Loucy (cell line): Measurements from ENCODE around the gene FGR.

ENCODE experiments used
- H2AFZ ChIP-seq: fragments of 200-600 bp; sonication (generic); 2 replicates; pipeline ENCODE4 v1.6.0; 2016; ENCODE audit warnings: antibody characterized with exemption, mild to moderate bottlenecking, low read length, moderate library complexity
- H3F3A ChIP-seq: fragments of 200-600 bp; 2 replicates; pipeline ENCODE4 v1.6.0; 2016; ENCODE audit warnings: antibody characterized with exemption, low read depth, mild to moderate bottlenecking
- H3K27me3 ChIP-seq: fragments of 200-600 bp; sonication (generic); 2 replicates; pipeline ENCODE4 v1.6.1; 2014; ENCODE audit warnings: low read length, mild to moderate bottlenecking; ENCODE audit not compliant: insufficient read depth, poor library complexity, severe bottlenecking
- H3K36me3 ChIP-seq: fragments of 200-600 bp; sonication (generic); 2 replicates; pipeline ENCODE4 v1.6.1; 2016; ENCODE audit warnings: low read length; ENCODE audit not compliant: insufficient read depth
- H3K4me1 ChIP-seq: fragments of 200-600 bp; sonication (generic); 2 replicates; pipeline ENCODE4 v1.5.1; 2014; ENCODE audit warnings: low read length, mild to moderate bottlenecking; ENCODE audit not compliant: insufficient read depth, poor library complexity, severe bottlenecking
- H3K4me2 ChIP-seq: fragments of 200-600 bp; sonication (generic); 2 replicates; pipeline ENCODE4 v1.6.0; 2014; ENCODE audit warnings: antibody characterized with exemption, low read length, low read depth, mild to moderate bottlenecking; ENCODE audit not compliant: poor library complexity, severe bottlenecking
- H3K4me3 ChIP-seq: fragments of 200-600 bp; sonication (generic); 2 replicates; pipeline ENCODE4 v1.5.1; 2014; ENCODE audit warnings: low read length, mild to moderate bottlenecking, mixed read lengths; ENCODE audit not compliant: poor library complexity, severe bottlenecking
- H3K79me2 ChIP-seq: fragments of 200-600 bp; sonication (generic); 2 replicates; pipeline ENCODE4 v1.6.1; 2014; ENCODE audit warnings: low read length; ENCODE audit not compliant: insufficient read depth
- H3K9ac ChIP-seq: fragments of 200-600 bp; sonication (generic); 2 replicates; pipeline ENCODE4 v1.6.0; 2014; ENCODE audit warnings: mild to moderate bottlenecking, low read depth, low read length, moderate library complexity; ENCODE audit not compliant: poor library complexity, severe bottlenecking
- H3K9me2 ChIP-seq: fragments of 200-600 bp; sonication (generic); replicated peaks from 2 replicates; pipeline ENCODE4 v1.6.1; 2016; ENCODE audit warnings: low read depth, low read length, mixed read lengths
- H3K9me3 ChIP-seq: fragments of 200-600 bp; sonication (generic); 2 replicates; pipeline ENCODE4 v1.6.1; 2014; ENCODE audit warnings: mild to moderate bottlenecking, antibody characterized with exemption, low read length, low read depth; ENCODE audit not compliant: insufficient read depth
- H4K20me1 ChIP-seq: fragments of 200-600 bp; sonication (generic); 2 replicates; pipeline ENCODE4 v1.6.0; 2014; ENCODE audit warnings: antibody characterized with exemption, low read length, mild to moderate bottlenecking; ENCODE audit not compliant: insufficient read depth, poor library complexity, severe bottlenecking
- CTCF ChIP-seq: fragments of 200-600 bp; sonication (generic); conservative IDR thresholded peaks from 2 replicates; pipeline ENCODE4 v1.5.1; 2014; ENCODE audit warnings: mild to moderate bottlenecking, antibody characterized with exemption, low read length
- EZH2phosphoT487 ChIP-seq: fragments of 200-600 bp; IDR thresholded peaks from 2 replicates; pipeline ENCODE4 v1.6.1; 2018; ENCODE audit warnings: antibody characterized with exemption, mild to moderate bottlenecking, moderate library complexity, borderline replicate concordance

The FGR gene

DNA sequence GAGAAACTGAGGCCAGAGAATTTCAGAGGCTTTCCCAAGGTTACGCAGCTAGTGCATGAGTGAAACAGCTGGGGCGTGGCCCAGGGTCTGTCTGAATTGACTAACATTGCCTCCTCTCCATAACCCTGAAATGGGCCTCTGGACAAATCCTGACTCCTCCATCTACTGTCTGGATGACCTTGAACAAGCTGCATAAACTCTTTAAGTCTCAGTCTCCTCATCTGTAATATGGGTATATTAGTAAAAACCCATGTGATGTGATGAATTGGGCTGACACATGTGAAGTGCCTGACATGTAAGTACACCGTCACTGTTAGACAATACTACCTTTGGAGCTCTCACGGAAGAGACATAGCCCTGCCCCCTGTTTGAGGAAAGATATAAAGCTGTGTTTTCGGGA is 12.3 kb upstream of the FGR start:
- H3K4me1 ChIP-seq, result peaks cover 15% of the 10 kb centered on the region
- H3K79me2 ChIP-seq, result no peaks in the 10 kb centered on the region
- no peaks in the 10 kb centered on the region for H4K20me1 ChIP-seq
- no peaks in the 10 kb centered on the region for H3K9me3 ChIP-seq
- H3K4me2 ChIP-seq, result no peak overlapping the region
- H3F3A ChIP-seq, result no peaks in the 10 kb centered on the region
- H3K36me3 ChIP-seq, result no peaks in the 10 kb centered on the region
- H3K9ac ChIP-seq, result no peak overlapping the region
- H3K9me2 ChIP-seq, result no peaks in the 10 kb centered on the region
- H3K27me3 ChIP-seq, result no peaks in the 10 kb centered on the region
- TF ChIP-seq CTCF (no peak), EZH2phosphoT487 (no peak)
- H3K4me3 ChIP-seq, result no peak overlapping the region
- no peak overlapping the region for H2AFZ ChIP-seq

DNA sequence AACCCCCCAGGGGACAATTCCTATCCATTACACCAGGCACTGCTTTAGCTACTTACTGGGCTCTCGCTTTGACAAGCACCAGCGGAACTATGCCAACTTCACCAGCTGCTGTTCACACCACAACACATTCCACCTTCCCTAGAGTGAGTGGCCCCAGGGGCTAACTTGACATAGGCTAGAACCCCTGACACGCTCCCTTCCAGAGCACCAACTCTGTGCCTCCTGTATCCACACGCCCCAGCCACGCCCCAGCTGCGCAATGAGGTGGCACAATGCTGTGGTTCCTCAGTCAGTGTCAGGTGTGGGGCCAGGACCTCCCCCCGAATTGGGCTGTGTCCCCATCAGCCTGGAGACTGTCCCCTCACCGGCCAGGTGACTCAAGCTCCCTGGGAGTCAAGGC is 11.7 kb upstream of the FGR start:
- Histone ChIP-seq H3K9ac (no peak overlapping the region), H4K20me1 (no peaks in the 10 kb centered on the region), H3K9me3 (no peaks in the 10 kb centered on the region), H3K27me3 (no peaks in the 10 kb centered on the region), H3K4me3 (no peak overlapping the region), H3K9me2 (no peaks in the 10 kb centered on the region), H3K4me2 (no peak overlapping the region), H3K79me2 (no peaks in the 10 kb centered on the region), H3K4me1 (peaks cover 15% of the 10 kb centered on the region), H3K36me3 (no peaks in the 10 kb centered on the region), H3F3A (no peaks in the 10 kb centered on the region), H2AFZ (no peak overlapping the region)
- TF ChIP-seq EZH2phosphoT487 (no peak), CTCF (no peak)

DNA sequence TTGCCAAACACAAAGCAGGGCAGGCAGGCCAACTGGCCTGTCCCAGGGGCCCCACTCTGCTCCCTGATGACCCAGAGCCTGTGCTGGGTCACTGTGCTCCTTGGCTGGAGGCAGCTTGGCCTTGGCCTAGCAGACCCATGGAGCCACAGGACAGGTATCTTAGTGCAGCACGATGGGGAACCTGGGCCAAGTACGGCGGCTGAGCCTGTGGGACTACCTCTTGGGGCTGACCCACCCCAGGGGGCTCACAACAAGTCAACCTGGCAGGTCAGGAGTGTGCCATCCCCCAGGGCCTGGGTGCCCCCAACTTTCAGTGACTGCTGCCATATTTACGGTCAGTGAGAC is 10.1 kb upstream of the FGR start:
- Histone ChIP-seq H3F3A (no peaks in the 10 kb centered on the region), H4K20me1 (no peaks in the 10 kb centered on the region), H3K9me2 (no peaks in the 10 kb centered on the region), H2AFZ (no peak overlapping the region), H3K27me3 (no peaks in the 10 kb centered on the region), H3K9me3 (no peaks in the 10 kb centered on the region), H3K79me2 (no peaks in the 10 kb centered on the region), H3K4me2 (no peak overlapping the region), H3K4me3 (no peak overlapping the region), H3K9ac (no peak overlapping the region), H3K36me3 (no peaks in the 10 kb centered on the region), H3K4me1 (peaks cover 3% of the 10 kb centered on the region)
- no peak for TF ChIP-seq EZH2phosphoT487
- TF ChIP-seq CTCF, result no peak
